Gastroesophageal sphincter (tissue), 3 donors: ENCODE results near the gene MAZ.

Experiments used
- CTCF ChIP-seq, 4 experiments: fragments of 200-600 bp in 2 of 4; fragments of 450-650 bp in 2 of 4; sonication (generic) in 1 of 4; IDR thresholded peaks; one replicate each; pipeline ENCODE4 v1.5.1; 2017 to 2019; ENCODE audit warnings: antibody characterized with exemption in 4 of 4, mild to moderate bottlenecking in 2 of 4, moderate library complexity in 2 of 4
- EP300 ChIP-seq: sonication (generic); formaldehyde crosslinking; IDR thresholded peaks from one replicate; pipeline ENCODE4 v1.6.1; 2017; ENCODE audit warnings: antibody characterized with exemption, mild to moderate bottlenecking
- POLR2A ChIP-seq, 2 donors: fragments of 450-650 bp; IDR thresholded peaks; one replicate each; pipeline ENCODE4 v1.6.1; 2017; ENCODE audit warnings: antibody characterized with exemption in 2 of 2, mild to moderate bottlenecking in 2 of 2, moderate library complexity in 1 of 2
- POLR2AphosphoS5 ChIP-seq: sonication (generic); formaldehyde crosslinking; IDR thresholded peaks from one replicate; pipeline ENCODE4 v1.6.1; 2017; ENCODE audit warnings: antibody characterized with exemption

DNA sequence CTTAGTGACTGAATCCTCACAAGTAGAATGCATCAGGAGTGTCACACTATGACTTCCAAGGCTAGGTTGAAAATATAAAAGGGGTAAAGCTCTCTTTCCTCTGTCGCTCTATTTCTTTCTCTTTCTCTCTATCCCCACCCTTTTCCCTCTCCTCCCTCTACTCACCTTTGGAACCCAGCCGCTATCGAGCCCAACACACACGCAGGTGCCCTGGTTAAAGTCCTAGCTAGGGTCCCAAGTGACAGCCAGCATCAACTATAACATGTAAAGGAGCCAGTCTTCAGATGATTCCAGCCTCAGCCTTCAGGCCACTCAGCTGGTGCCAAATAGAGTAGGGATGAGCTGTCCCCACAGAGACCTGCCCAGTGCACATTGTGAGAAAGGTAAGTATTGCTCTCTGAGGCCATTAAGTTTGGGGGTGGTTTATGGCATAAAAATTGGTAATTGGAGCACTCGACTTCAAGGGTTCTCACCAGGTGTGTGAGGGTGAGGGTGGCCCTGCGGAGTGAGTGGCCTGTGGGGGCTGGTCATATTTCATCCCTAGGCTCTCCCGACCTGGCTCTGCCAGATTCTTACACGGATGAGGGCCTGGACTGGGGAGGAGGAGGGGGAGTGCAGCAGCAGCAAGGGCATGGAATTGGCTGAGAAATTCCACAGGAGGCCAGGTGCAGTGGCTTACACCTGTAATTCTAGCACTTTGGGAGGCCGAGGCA, 45.6 kb upstream of the MAZ start:
- TF ChIP-seq POLR2A (IDR thresholded peaks at IDR 0.05) = no peak
- no peak for TF ChIP-seq CTCF (IDR thresholded peaks at IDR 0.05)
- no peak for TF ChIP-seq POLR2AphosphoS5
- TF ChIP-seq EP300 = no peak
